ENCODE measurements around the gene TEX50. TPM values are rescaled to one million over a fixed set of nuclear protein-coding genes. Genes with fewer than 3 reads are reported as not detected.

The TEX50 gene, protein sequence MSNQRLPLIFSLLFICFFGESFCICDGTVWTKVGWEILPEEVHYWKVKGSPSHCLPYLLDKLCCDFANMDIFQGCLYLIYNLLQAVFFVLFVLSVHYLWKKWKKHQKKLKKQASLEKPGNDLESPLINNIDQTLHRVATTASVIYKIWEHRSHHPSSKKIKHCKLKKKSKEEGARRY
- not detected in 5 replicates for total RNA-seq (2022; extraction: Qiagen RNA extraction)

DNA sequence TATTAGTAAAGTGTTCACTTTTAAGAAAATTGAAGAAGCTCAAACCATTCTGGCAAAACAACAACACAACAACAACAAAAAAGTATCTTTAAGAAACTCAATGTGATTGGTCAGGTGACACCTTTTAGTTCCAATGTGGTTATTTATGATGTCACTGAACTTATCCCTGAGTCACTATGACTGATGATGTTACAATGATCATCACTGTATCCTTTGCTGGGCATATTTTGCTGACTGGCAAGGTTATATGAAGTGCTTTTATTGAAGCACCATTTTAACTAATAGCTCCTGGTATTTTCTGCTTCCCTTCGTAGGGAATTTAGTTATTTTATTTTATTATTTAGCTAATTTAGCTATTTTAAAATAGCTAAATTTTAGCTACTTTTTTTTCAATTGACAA, at the start of gene TEX50:
TSS of gene TEX50 (plus strand) at position 223 of the 400 bp plus-strand sequence. CDS start 184 bp downstream, outside the sequence.

DNA sequence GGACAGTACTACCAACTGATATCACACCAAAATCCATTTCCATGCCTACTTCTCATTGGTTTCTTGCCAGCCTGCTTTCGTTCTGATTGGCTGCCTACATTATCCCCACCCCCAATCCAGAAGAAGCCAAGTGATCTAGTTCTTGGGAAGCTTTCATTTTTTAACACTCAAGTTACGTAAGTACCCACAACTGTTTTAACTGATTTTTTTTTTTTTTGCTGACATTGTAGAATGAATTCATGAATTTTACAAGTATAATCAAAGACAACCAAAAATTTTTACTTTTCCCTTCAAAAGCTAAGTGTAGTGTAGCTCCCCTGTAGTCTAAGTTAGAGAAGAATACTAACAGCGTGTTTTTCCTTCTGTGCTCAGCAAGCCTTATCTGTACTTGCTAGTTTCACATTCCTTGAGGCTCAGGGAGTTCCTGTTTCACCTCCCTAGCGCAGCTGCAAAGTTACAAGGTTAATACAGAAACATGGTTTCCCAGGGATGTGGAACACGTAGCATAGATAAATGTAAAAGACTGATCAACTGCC, 32.0 kb upstream of the TEX50 start, which contains the start of gene SLC9C2:
TSS of gene SLC9C2 (minus strand) at position 17 of the 536 bp plus-strand sequence. CDS start 1,296 bp downstream, outside the sequence.

DNA sequence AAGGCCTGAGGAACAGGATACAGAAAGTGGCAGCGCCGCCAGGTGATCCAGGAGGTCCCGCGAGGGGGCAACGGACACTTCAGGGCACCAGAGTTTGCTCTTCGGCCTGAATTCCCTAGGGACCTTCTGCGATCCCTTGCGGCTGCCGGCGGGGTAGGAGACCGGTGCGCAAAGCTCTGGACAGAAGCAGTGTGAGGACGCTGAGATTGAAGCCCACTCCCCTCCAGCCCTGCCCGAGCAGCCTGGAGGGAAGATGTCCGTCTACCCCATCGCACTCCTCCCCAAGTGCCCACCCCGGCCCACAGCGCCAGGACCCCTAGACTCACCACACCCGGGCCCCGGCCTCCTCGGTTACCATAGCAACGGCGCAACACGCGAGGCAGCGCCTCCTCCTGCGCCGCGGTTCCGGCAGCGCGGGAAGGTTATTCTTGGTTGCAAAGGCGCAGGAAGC, 34.4 kb downstream of the TEX50 start, which contains the start of gene ANKRD45:
TSS of gene ANKRD45 (minus strand) at position 361 of the 451 bp plus-strand sequence. CDS start 10,433 bp downstream, outside the sequence.

Other genes starting within 250 kb of the TEX50 start
- 289 to 324 TPM (median 297 TPM) in 5 replicates for gene PRDX6, start 158.0 kb upstream of the TEX50 start, total RNA-seq (2022; extraction: Qiagen RNA extraction)
- not detected in 5 replicates for gene SLC9C2, start 32.3 kb upstream of the TEX50 start, total RNA-seq (2022; extraction: Qiagen RNA extraction)
- 0.09 to 0.26 TPM (median 0.21 TPM) in 5 replicates for gene ANKRD45, start 34.5 kb downstream of the TEX50 start, total RNA-seq (2022; extraction: Qiagen RNA extraction)
- gene KLHL20, start 79.6 kb downstream of the TEX50 start, total RNA-seq (2022; extraction: Qiagen RNA extraction) = 9.9 to 14.7 TPM (median 12.6 TPM) in 5 replicates
- 37.7 to 48.0 TPM (median 42.3 TPM) in 5 replicates for gene DARS2, start 189.3 kb downstream of the TEX50 start, total RNA-seq (2022; extraction: Qiagen RNA extraction)
- 11.8 to 12.7 TPM (median 12.5 TPM) in 5 replicates for gene CENPL, start 189.5 kb downstream of the TEX50 start, total RNA-seq (2022; extraction: Qiagen RNA extraction)
- 293 to 333 TPM (median 300 TPM) in 5 replicates for gene GAS5, start 232.7 kb downstream of the TEX50 start, total RNA-seq (2022; extraction: Qiagen RNA extraction)
- 1.1 to 1.5 TPM (median 1.4 TPM) in 5 replicates for gene ZBTB37, start 233.0 kb downstream of the TEX50 start, total RNA-seq (2022; extraction: Qiagen RNA extraction)

Measured in A549 treated with CORT108297 at 1 μM for 4 hours (cell line).